ENCODE measurements around the gene BIRC2.
"Not testable (repeated sequence)": the region's sequence is repeated elsewhere in the genome, so short reads cannot be mapped to it uniquely, and the experiment has no call there.

The BIRC2 gene

GRCh38 chr11:102346748-102347461 is at the start of gene BIRC2:
Gene BIRC2, plus strand, starts transcription at chr11:102347214. Its CDS starts 2,641 bp downstream, at chr11:102349855.
- DNase-seq (ENCODE audit: low read depth), result peak; percentile 89

GRCh38 chr11:102300837-102301236 is 46.2 kb upstream of the BIRC2 start:
- DNase-seq (ENCODE audit: low read depth), result not testable (repeated sequence)

- no peak for DNase-seq (ENCODE audit: low read depth)
Observed at GRCh38 chr11:102302241-102302640, 44.8 kb upstream of the BIRC2 start.

- no peak for DNase-seq (ENCODE audit: low read depth)
Observed at GRCh38 chr11:102304686-102305085, 42.3 kb upstream of the BIRC2 start.

GRCh38 chr11:102305352-102306047 is 41.5 kb upstream of the BIRC2 start:
- no peak for DNase-seq (ENCODE audit: low read depth)

GRCh38 chr11:102306048-102306597 is 40.9 kb upstream of the BIRC2 start:
- DNase-seq (ENCODE audit: low read depth), result no peak

GRCh38 chr11:102306817-102307726 is 39.9 kb upstream of the BIRC2 start:
- no peak for DNase-seq (ENCODE audit: low read depth)

- no peak for DNase-seq (ENCODE audit: low read depth)
Observed at GRCh38 chr11:102307727-102308038, 39.3 kb upstream of the BIRC2 start.

GRCh38 chr11:102309621-102310541 is 37.1 kb upstream of the BIRC2 start:
- peak; percentile 56 for DNase-seq (ENCODE audit: low read depth)

GRCh38 chr11:102312667-102313066 is 34.3 kb upstream of the BIRC2 start:
- DNase-seq (ENCODE audit: low read depth), result no peak

- no peak for DNase-seq (ENCODE audit: low read depth)
Observed at GRCh38 chr11:102313238-102313940, 33.6 kb upstream of the BIRC2 start.

- DNase-seq (ENCODE audit: low read depth), result no peak
Observed at GRCh38 chr11:102314784-102315183, 32.2 kb upstream of the BIRC2 start.

- no peak for DNase-seq (ENCODE audit: low read depth)
Observed at GRCh38 chr11:102316346-102316904, 30.6 kb upstream of the BIRC2 start.

GRCh38 chr11:102317099-102317767 is 29.8 kb upstream of the BIRC2 start, which contains the start of gene BIRC3:
Gene BIRC3, plus strand, starts transcription at chr11:102317484. Its CDS starts 7,026 bp downstream, at chr11:102324510.
- peak; percentile 88 for DNase-seq (ENCODE audit: low read depth)

GRCh38 chr11:102317768-102318103 is 29.3 kb upstream of the BIRC2 start:
- DNase-seq (ENCODE audit: low read depth), result no peak

GRCh38 chr11:102318469-102318868 is 28.5 kb upstream of the BIRC2 start:
- DNase-seq (ENCODE audit: low read depth), result no peak

GRCh38 chr11:102319544-102319943 is 27.5 kb upstream of the BIRC2 start:
- DNase-seq (ENCODE audit: low read depth), result no peak

GRCh38 chr11:102320188-102320587 is 26.8 kb upstream of the BIRC2 start:
- no peak for DNase-seq (ENCODE audit: low read depth)

GRCh38 chr11:102320679-102321078 is 26.3 kb upstream of the BIRC2 start:
- DNase-seq (ENCODE audit: low read depth), result no peak

GRCh38 chr11:102322560-102322959 is 24.5 kb upstream of the BIRC2 start:
- DNase-seq (ENCODE audit: low read depth), result no peak
